Upper lobe of left lung (tissue), 4 donors: Measurements from ENCODE around the gene ADIPOQ.

ENCODE experiments used
- CTCF ChIP-seq, 6 experiments: fragments of 450-650 bp in 4 of 6; fragments of 200-600 bp in 2 of 6; sonication (generic) in 2 of 6; IDR thresholded peaks; one replicate each; pipeline ENCODE4 v1.5.1; 2016 to 2019; ENCODE audit warnings: antibody characterized with exemption in 6 of 6
- POLR2A ChIP-seq, 4 donors: fragments of 450-650 bp; IDR thresholded peaks; one replicate each; pipeline ENCODE4 v1.5.1; 2016 to 2017; ENCODE audit warnings: antibody characterized with exemption in 4 of 4, mild to moderate bottlenecking in 2 of 4
- POLR2AphosphoS5 ChIP-seq, 2 donors: sonication (generic); formaldehyde crosslinking; IDR thresholded peaks; one replicate each; pipeline ENCODE4 v1.5.1; 2017; ENCODE audit warnings: antibody characterized with exemption in 2 of 2

DNA sequence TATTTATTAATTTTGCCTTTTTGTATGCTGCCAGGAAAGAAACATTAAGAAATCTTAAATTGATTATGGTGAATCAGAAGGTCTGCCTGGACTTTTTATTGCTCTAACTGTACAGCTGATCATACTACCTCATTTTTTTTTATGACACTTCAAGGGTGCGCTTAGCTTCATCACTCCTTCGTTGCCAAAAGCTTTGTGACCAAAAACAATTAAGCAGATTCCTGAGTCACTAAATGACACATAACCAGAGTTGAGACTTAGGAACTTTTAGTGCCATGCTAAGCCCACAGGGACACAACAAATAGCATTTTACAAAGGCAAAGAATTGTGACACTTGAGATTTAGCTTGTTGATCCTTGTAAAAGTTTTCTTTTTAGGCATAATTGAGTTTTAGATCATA is 4.9 kb downstream of the ADIPOQ start:
- TF ChIP-seq POLR2AphosphoS5 (IDR thresholded peaks at IDR 0.05) (no peak), CTCF (IDR thresholded peaks at IDR 0.05) (no peak), POLR2A (IDR thresholded peaks at IDR 0.05) (no peak)
